K562 (cell line): ENCODE measurements around the gene CHMP3. TPM values are rescaled to one million over a fixed set of nuclear protein-coding genes. Genes with fewer than 3 reads are reported as not detected.

Source experiments
- ATAC-seq: fragments of 200-7000 bp; cut with Tn5 transposase; 3 replicates; pipeline ENCODE4 v1.9.1; 2020; ENCODE audit warnings: moderate library complexity
- BruUV-seq: library from RNA; stranded (reverse); fragments of 400-500 nt; replicated peaks from 2 replicates; lab custom pipeline; 2021; lab: Mats Ljungman, UMichigan
- CTCF ChIA-PET: fragments of 300-600 bp; formaldehyde crosslinking; extraction: SDS; loops from one replicate; lab custom pipeline; 2021; ENCODE audit warnings: low intra/inter-chr PET ratio; lab: Yijun Ruan, JAX
- POLR2A ChIA-PET: fragments of 300-600, 350-650 bp; sonication (Branson Sonifier 250); formaldehyde crosslinking; extraction: SDS; loops from one replicate; lab custom pipeline; 2021; ENCODE audit warnings: antibody characterized with exemption, inconsistent platforms; lab: Yijun Ruan, JAX
- DNase-seq, 4 experiments: peaks; one replicate each; pipeline versions ENCODE4 v3.0.0 to v3.0.0-alpha.2; 2011 to 2018; ENCODE audit warnings: low spot score in 3 of 4, mixed read lengths in 3 of 4; ENCODE audit errors: extremely low read depth in 1 of 4
- FAIRE-seq: peaks from 2 replicates; lab custom pipeline; 2011; peaks lifted over from hg19 to GRCh38; lab: Jason Lieb, UNC
- H2AFZ ChIP-seq: 2 replicates; pipeline ENCODE4 v1.6.0; 2011; ENCODE audit warnings: low read depth, low read length, control low read depth, inconsistent platforms
- H3K27ac ChIP-seq: fragments of 200-600 bp; 3 replicates; pipeline ENCODE4 v1.8.0; 2011; ENCODE audit warnings: low read depth, mild to moderate bottlenecking, control low read depth, inconsistent platforms, low read length, moderate library complexity, mixed read lengths; ENCODE audit errors: extremely low read depth
- H3K27me3 ChIP-seq, 2 experiments: fragments of 300-600 bp in 1 of 2; 2 replicates in 1 of 2; 3 replicates in 1 of 2; pipeline versions ENCODE4 v1.6.0 to v1.8.0; 2011; ENCODE audit warnings: inconsistent platforms in 2 of 2, low read length in 2 of 2, mild to moderate bottlenecking in 1 of 2, mixed read lengths in 1 of 2, moderate library complexity in 1 of 2; ENCODE audit not compliant: control insufficient read depth in 2 of 2, insufficient read depth in 2 of 2
- H3K36me3 ChIP-seq: fragments of 300-600 bp; 3 replicates; pipeline ENCODE4 v1.8.0; 2011; ENCODE audit warnings: mild to moderate bottlenecking, low read length, inconsistent platforms; ENCODE audit not compliant: control insufficient read depth, insufficient read depth
- H3K4me1 ChIP-seq, 2 experiments: fragments of 200-600 bp in 1 of 2; replicated peaks in 1 of 2; 2 replicates in 1 of 2; 3 replicates in 1 of 2; pipeline versions ENCODE4 v1.5.1 to v1.8.0; 2011; ENCODE audit warnings: inconsistent platforms in 2 of 2, low read length in 2 of 2, mild to moderate bottlenecking in 1 of 2, mixed read lengths in 1 of 2, moderate library complexity in 1 of 2; ENCODE audit not compliant: control insufficient read depth in 2 of 2, insufficient read depth in 2 of 2
- H3K4me2 ChIP-seq: 2 replicates; pipeline ENCODE4 v1.6.1; 2011; ENCODE audit warnings: low read length, control low read depth, inconsistent platforms, mixed read lengths; ENCODE audit not compliant: insufficient read depth
- H3K4me3 ChIP-seq: fragments of 200-600 bp; sonication (generic), shearing (Covaris generic); 2 replicates; pipeline ENCODE4 v1.5.1; 2016; ENCODE audit warnings: control low read depth, inconsistent platforms
- H3K79me2 ChIP-seq: fragments of 200-600 bp; 3 replicates; pipeline ENCODE4 v1.8.0; 2011; ENCODE audit warnings: low read length, inconsistent platforms; ENCODE audit not compliant: control insufficient read depth, insufficient read depth
- H3K9ac ChIP-seq, 2 experiments: 2 replicates each; pipeline versions ENCODE4 v1.6.0 to v1.6.1; 2011; ENCODE audit warnings: low read depth in 2 of 2, low read length in 2 of 2, control low read depth in 1 of 2, inconsistent platforms in 1 of 2, mild to moderate bottlenecking in 1 of 2, mixed read lengths in 1 of 2; ENCODE audit not compliant: insufficient read depth in 1 of 2
- H3K9me1 ChIP-seq: one replicate; pipeline ENCODE4 v1.6.0; 2011; ENCODE audit warnings: inconsistent platforms, mild to moderate bottlenecking, low read length, moderate library complexity; ENCODE audit not compliant: control insufficient read depth, insufficient read depth
- H3K9me3 ChIP-seq: replicated peaks from 2 replicates; pipeline ENCODE4 v1.5.1; 2011; ENCODE audit warnings: low read depth, low read length, inconsistent platforms; ENCODE audit not compliant: control insufficient read depth, insufficient read depth
- H4K20me1 ChIP-seq: replicated peaks from 2 replicates; pipeline ENCODE4 v1.6.1; 2011; ENCODE audit warnings: low read length, inconsistent platforms, mixed read lengths; ENCODE audit not compliant: control insufficient read depth, insufficient read depth
- DACH1 ChIP-seq: fragments of 450-650 bp; IDR thresholded peaks from 2 replicates; pipeline ENCODE4 v1.6.1; 2018; ENCODE audit not compliant: partially characterized antibody
- FOXK2 ChIP-seq, 2 experiments: fragments of 450-650 bp; IDR thresholded peaks in 1 of 2; conservative IDR thresholded peaks in 1 of 2; 2 replicates each; pipeline ENCODE4 v1.6.1; 2016; ENCODE audit warnings: low read depth in 2 of 2, mild to moderate bottlenecking in 1 of 2
- SAP30 ChIP-seq: fragments of 200-600 bp; sonication (generic); IDR thresholded peaks from 2 replicates; pipeline ENCODE4 v1.6.1; 2012; ENCODE audit warnings: borderline replicate concordance, low read depth, mild to moderate bottlenecking, moderate library complexity, low read length, control low read depth, inconsistent platforms; ENCODE audit not compliant: insufficient read depth, poor library complexity, severe bottlenecking
- SLC30A9 ChIP-seq: fragments of 250-450 bp; sonication (Bioruptor Pico); IDR thresholded peaks from 2 replicates; pipeline ENCODE4 v1.8.0; 2022; ENCODE audit warnings: mild to moderate bottlenecking, moderate library complexity
- ZNF311 ChIP-seq: fragments of 250-450 bp; sonication (Bioruptor Pico); IDR thresholded peaks from 2 replicates; pipeline ENCODE4 v1.4.0; 2020; ENCODE audit warnings: mild to moderate bottlenecking, moderate library complexity
- WGBS: fragments of 100-300 bp; shearing (Covaris generic); methylation state at CpG from one replicate; pipeline ENCODE4 v1.1.6; 2016; ENCODE audit warnings: low coverage, mixed read lengths; ENCODE audit not compliant: insufficient coverage; ENCODE audit errors: missing lambda C conversion rate; 5-methylcytosine and 5-hydroxymethylcytosine counted together
- in situ Hi-C: fragments of 300-500 bp; cut with MboI; formaldehyde crosslinking; loops from 4 replicates; pipeline ENCODE4 v1.15.0; 2018; ENCODE audit warnings: inconsistent platforms, mixed read lengths
- intact Hi-C: fragments of 100-400 bp; cut with micrococcal nuclease; formaldehyde crosslinking; loops from 2 replicates; pipeline ENCODE4 v1.14.2; 2022
- polyA plus RNA-seq, 8 experiments: library from polyadenylated mRNA; depleted of rRNA in 4 of 8; stranded (reverse) in 5 of 8; unstranded in 3 of 8; fragments of >200 nt; fragmentation: Nextera tagmentation in 2 of 8; fragmentation: Illumina TruSeq in 1 of 8; extraction: Ambion mirVana in 2 of 8; extraction: Trizol in 1 of 8; gene quantifications; 2 replicates each; pipeline versions ENCODE4 v1.2.1 to v1.2.3, GENCODE V29; 2011 to 2014; ENCODE audit warnings: inconsistent platforms in 1 of 8, missing spikeins in 1 of 8
- total RNA-seq, 7 experiments: library from RNA; depleted of rRNA in 6 of 7; stranded (reverse); fragments of >200 nt in 6 of 7; fragmentation: Illumina TruSeq in 2 of 7; extraction: Trizol in 2 of 7; gene quantifications; 2 replicates each; pipeline versions ENCODE4 v1.2.1 to v1.2.3, GENCODE V29; 2011 to 2021; ENCODE audit warnings: low replicate concordance in 1 of 7
- TF ChIP-seq, protein P1 (sequence below), 2 experiments: fragments of 150-350 bp in 1 of 2; IDR thresholded peaks; 2 replicates each; pipeline ENCODE4 v1.6.1; 2012 to 2016; ENCODE audit warnings: low read depth in 2 of 2, low read length in 2 of 2, mild to moderate bottlenecking in 1 of 2, moderate library complexity in 1 of 2
- TF ChIP-seq, protein P2 (sequence below): sonication (generic); formaldehyde crosslinking; IDR thresholded peaks from 2 replicates; pipeline ENCODE4 v1.8.0; 2022; ENCODE audit warnings: mild to moderate bottlenecking, missing genetic modification reagents
- TF ChIP-seq, protein P3 (sequence below): fragments of 450-650 bp; IDR thresholded peaks from 2 replicates; pipeline ENCODE4 v1.6.1; 2016; ENCODE audit warnings: borderline replicate concordance

Gene CHMP3
- total and polyA plus RNA-seq, 9 of the 15 experiments (the other 6 are each of a cell fraction or from before 2014, with no cell fraction given) = 20.6 to 52.5 (median 31.7) TPM

DNA sequence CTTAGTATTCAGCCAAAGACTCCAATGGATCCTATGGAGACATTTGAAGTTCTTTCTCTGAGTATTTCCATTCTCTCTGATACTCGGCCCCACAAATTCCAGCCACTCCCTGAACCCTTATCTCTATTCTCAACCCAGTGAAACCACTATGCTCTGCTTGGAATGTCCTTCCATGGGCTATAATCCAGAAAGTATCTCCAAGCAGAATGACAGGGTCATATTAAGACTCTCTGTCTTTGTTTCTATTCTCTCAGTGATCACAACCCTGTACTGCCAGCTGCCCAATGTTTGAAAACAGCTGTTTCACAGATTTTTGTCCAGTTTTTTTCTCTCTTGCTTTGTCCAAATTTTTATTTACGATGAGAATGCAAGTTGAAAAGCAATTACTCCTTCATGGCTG is 21.9 kb downstream of the CHMP3 start:
- 47% methylated on average over 2 of the region's 2 CpGs for WGBS
- H4K20me1 ChIP-seq = no peaks in the 10 kb centered on the region
- in situ Hi-C loops = no loop called here
- no peaks in the 10 kb centered on the region for H3K9me1 ChIP-seq
- no peak overlapping the region for H2AFZ ChIP-seq
- H3K4me2 ChIP-seq = no peak overlapping the region
- peaks cover 3% of the 10 kb centered on the region for H3K9me3 ChIP-seq
- no peak overlapping the region for H3K9ac ChIP-seq
- no peaks in the 10 kb centered on the region for H3K27me3 ChIP-seq
- no peaks in the 10 kb centered on the region for H3K36me3 ChIP-seq
- DNase-seq = peak in 1 of 4 experiments; percentile 20
- peak; percentile 61 for FAIRE-seq
- H3K4me1 ChIP-seq = 0 out of 5 replicates have a peak, but pooled peaks cover 0 to 3% of the 10 kb centered on the region in 2 experiments
- POLR2A ChIA-PET = interaction anchor here (0.9 kb wide), 1 partner anchor 11 kb away, joined by 4 read pairs; no protein-coding TSS in a partner anchor
- BruUV-seq = no TSS peak
- ATAC-seq = peak; percentile 65
- CTCF ChIA-PET = no interaction called here
- H3K27ac ChIP-seq = no peak overlapping the region
- no peaks in the 10 kb centered on the region for H3K79me2 ChIP-seq
- no peak overlapping the region for H3K4me3 ChIP-seq
- intact Hi-C loops = no loop called here
- TF ChIP-seq DACH1 (peak; percentile 46), ZNF311 (CRISPR knock-in tag) (no peak)
- TF ChIP-seq, all 486 proteins: peak for 1

DNA sequence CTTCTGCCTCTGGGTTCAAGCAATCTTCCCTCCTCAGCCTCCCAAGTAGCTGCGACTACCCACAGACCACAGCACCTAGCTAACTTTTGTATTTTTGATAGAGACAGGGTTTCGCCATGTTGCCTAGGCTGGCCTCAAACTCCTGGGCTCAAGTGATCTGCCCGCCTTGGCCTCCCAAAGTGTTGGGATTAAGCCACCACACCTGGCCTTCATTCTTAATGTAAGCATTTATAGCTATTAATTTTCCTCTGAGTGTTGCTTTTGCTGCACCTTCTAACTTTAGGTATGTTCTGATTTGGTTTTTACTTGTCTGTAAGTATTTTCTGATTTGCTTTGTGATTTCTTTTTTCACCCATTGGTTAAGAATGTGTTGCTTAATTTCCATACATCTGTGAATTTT is 29.7 kb downstream of the CHMP3 start:
- BruUV-seq = no TSS peak
- DNase-seq (no peak), ATAC-seq (no peak), FAIRE-seq (no peak)
- intact Hi-C loops = no loop called here
- ChIA-PET POLR2A (no interaction called here), CTCF (no interaction called here)
- Histone ChIP-seq H3K9me3 (peaks cover 3% of the 10 kb centered on the region), H3K4me3 (no peak overlapping the region), H3K36me3 (no peaks in the 10 kb centered on the region), H3K79me2 (no peaks in the 10 kb centered on the region), H3K27me3 (no peaks in the 10 kb centered on the region), H3K4me1 (no peaks in the 10 kb centered on the region), H3K9me1 (no peaks in the 10 kb centered on the region), H3K27ac (no peak overlapping the region), H3K9ac (no peak overlapping the region), H2AFZ (no peak overlapping the region), H3K4me2 (no peak overlapping the region), H4K20me1 (no peaks in the 10 kb centered on the region)
- 100% methylated on average over 3 of the region's 3 CpGs for WGBS
- in situ Hi-C loops = no loop called here
- TF ChIP-seq SLC30A9 = no peak
- no peak for TF ChIP-seq FOXK2 (conservative IDR thresholded peaks at IDR 0.05 in 1 of 2, IDR thresholded peaks at IDR 0.05 in 1 of 2; ENCODE audit: low read depth in 2 of 2)
- TF ChIP-seq, protein P1, sequence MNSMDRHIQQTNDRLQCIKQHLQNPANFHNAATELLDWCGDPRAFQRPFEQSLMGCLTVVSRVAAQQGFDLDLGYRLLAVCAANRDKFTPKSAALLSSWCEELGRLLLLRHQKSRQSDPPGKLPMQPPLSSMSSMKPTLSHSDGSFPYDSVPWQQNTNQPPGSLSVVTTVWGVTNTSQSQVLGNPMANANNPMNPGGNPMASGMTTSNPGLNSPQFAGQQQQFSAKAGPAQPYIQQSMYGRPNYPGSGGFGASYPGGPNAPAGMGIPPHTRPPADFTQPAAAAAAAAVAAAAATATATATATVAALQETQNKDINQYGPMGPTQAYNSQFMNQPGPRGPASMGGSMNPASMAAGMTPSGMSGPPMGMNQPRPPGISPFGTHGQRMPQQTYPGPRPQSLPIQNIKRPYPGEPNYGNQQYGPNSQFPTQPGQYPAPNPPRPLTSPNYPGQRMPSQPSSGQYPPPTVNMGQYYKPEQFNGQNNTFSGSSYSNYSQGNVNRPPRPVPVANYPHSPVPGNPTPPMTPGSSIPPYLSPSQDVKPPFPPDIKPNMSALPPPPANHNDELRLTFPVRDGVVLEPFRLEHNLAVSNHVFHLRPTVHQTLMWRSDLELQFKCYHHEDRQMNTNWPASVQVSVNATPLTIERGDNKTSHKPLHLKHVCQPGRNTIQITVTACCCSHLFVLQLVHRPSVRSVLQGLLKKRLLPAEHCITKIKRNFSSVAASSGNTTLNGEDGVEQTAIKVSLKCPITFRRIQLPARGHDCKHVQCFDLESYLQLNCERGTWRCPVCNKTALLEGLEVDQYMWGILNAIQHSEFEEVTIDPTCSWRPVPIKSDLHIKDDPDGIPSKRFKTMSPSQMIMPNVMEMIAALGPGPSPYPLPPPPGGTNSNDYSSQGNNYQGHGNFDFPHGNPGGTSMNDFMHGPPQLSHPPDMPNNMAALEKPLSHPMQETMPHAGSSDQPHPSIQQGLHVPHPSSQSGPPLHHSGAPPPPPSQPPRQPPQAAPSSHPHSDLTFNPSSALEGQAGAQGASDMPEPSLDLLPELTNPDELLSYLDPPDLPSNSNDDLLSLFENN (IDR thresholded peaks at IDR 0.05; ENCODE audit: low read depth in 2 of 2, low read length in 2 of 2) = no peak
- no peak for TF ChIP-seq SAP30
- TF ChIP-seq, protein P2, sequence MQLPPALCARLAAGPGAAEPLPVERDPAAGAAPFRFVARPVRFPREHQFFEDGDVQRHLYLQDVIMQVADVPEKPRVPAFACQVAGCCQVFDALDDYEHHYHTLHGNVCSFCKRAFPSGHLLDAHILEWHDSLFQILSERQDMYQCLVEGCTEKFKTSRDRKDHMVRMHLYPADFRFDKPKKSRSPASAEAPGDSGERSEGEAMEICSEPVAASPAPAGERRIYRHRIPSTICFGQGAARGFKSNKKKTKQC (CRISPR knock-in tag) = no peak
- TF ChIP-seq, protein P3, sequence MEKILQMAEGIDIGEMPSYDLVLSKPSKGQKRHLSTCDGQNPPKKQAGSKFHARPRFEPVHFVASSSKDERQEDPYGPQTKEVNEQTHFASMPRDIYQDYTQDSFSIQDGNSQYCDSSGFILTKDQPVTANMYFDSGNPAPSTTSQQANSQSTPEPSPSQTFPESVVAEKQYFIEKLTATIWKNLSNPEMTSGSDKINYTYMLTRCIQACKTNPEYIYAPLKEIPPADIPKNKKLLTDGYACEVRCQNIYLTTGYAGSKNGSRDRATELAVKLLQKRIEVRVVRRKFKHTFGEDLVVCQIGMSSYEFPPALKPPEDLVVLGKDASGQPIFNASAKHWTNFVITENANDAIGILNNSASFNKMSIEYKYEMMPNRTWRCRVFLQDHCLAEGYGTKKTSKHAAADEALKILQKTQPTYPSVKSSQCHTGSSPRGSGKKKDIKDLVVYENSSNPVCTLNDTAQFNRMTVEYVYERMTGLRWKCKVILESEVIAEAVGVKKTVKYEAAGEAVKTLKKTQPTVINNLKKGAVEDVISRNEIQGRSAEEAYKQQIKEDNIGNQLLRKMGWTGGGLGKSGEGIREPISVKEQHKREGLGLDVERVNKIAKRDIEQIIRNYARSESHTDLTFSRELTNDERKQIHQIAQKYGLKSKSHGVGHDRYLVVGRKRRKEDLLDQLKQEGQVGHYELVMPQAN = no peak
